HG03565 (cell line): ENCODE data around the gene SIMC1.

Experiments
- ATAC-seq: cut with Tn5 transposase; IDR thresholded peaks from one replicate; pipeline ENCODE4 v1.9.1; 2021; ENCODE audit warnings: mild to moderate bottlenecking, moderate library complexity; ENCODE audit not compliant: unreplicated experiment

The SIMC1 gene

GRCh38 chr5:176361437-176362232, 123.4 kb downstream of the SIMC1 start, which contains the start of gene KIAA1191:
KIAA1191 (minus strand) TSS chr5:176361764; CDS start chr5:176359508, 2,256 bp downstream.
- peak; percentile 77 for ATAC-seq

GRCh38 chr5:176362233-176362490, 123.9 kb downstream of the SIMC1 start:
- ATAC-seq: peak; percentile 7

GRCh38 chr5:176364765-176365350, 126.6 kb downstream of the SIMC1 start:
- no peak for ATAC-seq

GRCh38 chr5:176365351-176366231, 127.4 kb downstream of the SIMC1 start, which contains the start of gene ARL10:
ARL10 (plus strand) TSS chr5:176365487; CDS start chr5:176365564, 77 bp downstream.
- no peak for ATAC-seq

- ATAC-seq: no peak
Measured at GRCh38 chr5:176366232-176366894, 128.1 kb downstream of the SIMC1 start.

- ATAC-seq: no peak
Measured at GRCh38 chr5:176368726-176369125, 130.5 kb downstream of the SIMC1 start.

- no peak for ATAC-seq
Measured at GRCh38 chr5:176369934-176370711, 131.9 kb downstream of the SIMC1 start.

GRCh38 chr5:176371621-176372539, 133.7 kb downstream of the SIMC1 start:
- no peak for ATAC-seq

- ATAC-seq: no peak
Measured at GRCh38 chr5:176373100-176373818, 135.0 kb downstream of the SIMC1 start.

GRCh38 chr5:176379881-176380280, 141.7 kb downstream of the SIMC1 start:
- ATAC-seq: no peak

GRCh38 chr5:176381423-176381822, 143.2 kb downstream of the SIMC1 start:
- no peak for ATAC-seq

- no peak for ATAC-seq
Measured at GRCh38 chr5:176381979-176382378, 143.8 kb downstream of the SIMC1 start.

GRCh38 chr5:176382721-176383120, 144.5 kb downstream of the SIMC1 start:
- ATAC-seq: no peak

- ATAC-seq: no peak
Measured at GRCh38 chr5:176383248-176383905, 145.2 kb downstream of the SIMC1 start.

GRCh38 chr5:176383961-176384360, 145.7 kb downstream of the SIMC1 start:
- ATAC-seq: no peak

GRCh38 chr5:176384366-176384930, 146.2 kb downstream of the SIMC1 start:
- no peak for ATAC-seq

- ATAC-seq: no peak
Measured at GRCh38 chr5:176384991-176385390, 146.8 kb downstream of the SIMC1 start.

GRCh38 chr5:176386491-176386890, 148.3 kb downstream of the SIMC1 start:
- ATAC-seq: no peak
